PFSK-1 (cell line): Measurements from ENCODE around the gene PTCRA.

Source experiments
- FOXP2 ChIP-seq: optimal IDR thresholded peaks from 2 replicates; pipeline ENCODE3; 2011; ENCODE audit warnings: borderline replicate concordance, control low read depth, inconsistent platforms; ENCODE audit not compliant: insufficient read depth; ENCODE audit errors: extremely low read length, extremely low read depth
- POLR2AphosphoS5 ChIP-seq: IDR thresholded peaks from 2 replicates; pipeline ENCODE4 v1.6.1; 2012; ENCODE audit warnings: low read depth, mild to moderate bottlenecking, control low read depth, low read length, moderate library complexity
- SIN3A ChIP-seq: IDR thresholded peaks from 2 replicates; pipeline ENCODE4 v1.6.1; 2012; ENCODE audit warnings: mild to moderate bottlenecking, low read length, moderate library complexity, borderline replicate concordance; ENCODE audit not compliant: insufficient read depth
- TAF1 ChIP-seq: IDR thresholded peaks from 2 replicates; pipeline ENCODE4 v1.6.1; 2012; ENCODE audit warnings: low read length, control low read depth, borderline replicate concordance; ENCODE audit not compliant: insufficient read depth
- TF ChIP-seq, protein P1 (sequence below), 2 experiments: IDR thresholded peaks; 2 replicates each; pipeline versions ENCODE4 v1.6.1 to v1.8.0; 2011 to 2012; ENCODE audit warnings: low read depth in 2 of 2, low read length in 2 of 2, control low read depth in 1 of 2, inconsistent platforms in 1 of 2, mild to moderate bottlenecking in 1 of 2, moderate library complexity in 1 of 2; ENCODE audit not compliant: insufficient read depth in 1 of 2

Gene PTCRA

GRCh38 chr6:42928986-42929820 is 13.3 kb downstream of the PTCRA start, which contains the start of gene CNPY3:
TSS of gene CNPY3 (plus strand) at chr6:42929480. CDS start at chr6:42929571, 91 bp downstream.
- TF ChIP-seq, protein P1, sequence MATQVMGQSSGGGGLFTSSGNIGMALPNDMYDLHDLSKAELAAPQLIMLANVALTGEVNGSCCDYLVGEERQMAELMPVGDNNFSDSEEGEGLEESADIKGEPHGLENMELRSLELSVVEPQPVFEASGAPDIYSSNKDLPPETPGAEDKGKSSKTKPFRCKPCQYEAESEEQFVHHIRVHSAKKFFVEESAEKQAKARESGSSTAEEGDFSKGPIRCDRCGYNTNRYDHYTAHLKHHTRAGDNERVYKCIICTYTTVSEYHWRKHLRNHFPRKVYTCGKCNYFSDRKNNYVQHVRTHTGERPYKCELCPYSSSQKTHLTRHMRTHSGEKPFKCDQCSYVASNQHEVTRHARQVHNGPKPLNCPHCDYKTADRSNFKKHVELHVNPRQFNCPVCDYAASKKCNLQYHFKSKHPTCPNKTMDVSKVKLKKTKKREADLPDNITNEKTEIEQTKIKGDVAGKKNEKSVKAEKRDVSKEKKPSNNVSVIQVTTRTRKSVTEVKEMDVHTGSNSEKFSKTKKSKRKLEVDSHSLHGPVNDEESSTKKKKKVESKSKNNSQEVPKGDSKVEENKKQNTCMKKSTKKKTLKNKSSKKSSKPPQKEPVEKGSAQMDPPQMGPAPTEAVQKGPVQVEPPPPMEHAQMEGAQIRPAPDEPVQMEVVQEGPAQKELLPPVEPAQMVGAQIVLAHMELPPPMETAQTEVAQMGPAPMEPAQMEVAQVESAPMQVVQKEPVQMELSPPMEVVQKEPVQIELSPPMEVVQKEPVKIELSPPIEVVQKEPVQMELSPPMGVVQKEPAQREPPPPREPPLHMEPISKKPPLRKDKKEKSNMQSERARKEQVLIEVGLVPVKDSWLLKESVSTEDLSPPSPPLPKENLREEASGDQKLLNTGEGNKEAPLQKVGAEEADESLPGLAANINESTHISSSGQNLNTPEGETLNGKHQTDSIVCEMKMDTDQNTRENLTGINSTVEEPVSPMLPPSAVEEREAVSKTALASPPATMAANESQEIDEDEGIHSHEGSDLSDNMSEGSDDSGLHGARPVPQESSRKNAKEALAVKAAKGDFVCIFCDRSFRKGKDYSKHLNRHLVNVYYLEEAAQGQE (IDR thresholded peaks at IDR 0.05; ENCODE audit: insufficient read depth in 1 of 2, low read depth in 2 of 2, low read length in 2 of 2) = no peak
- peak; percentile 74 for TF ChIP-seq POLR2AphosphoS5
- peak; percentile 68; the same call in 1 of the 2 replicates for TF ChIP-seq SIN3A
- TF ChIP-seq FOXP2 = peak; percentile 75

DNA sequence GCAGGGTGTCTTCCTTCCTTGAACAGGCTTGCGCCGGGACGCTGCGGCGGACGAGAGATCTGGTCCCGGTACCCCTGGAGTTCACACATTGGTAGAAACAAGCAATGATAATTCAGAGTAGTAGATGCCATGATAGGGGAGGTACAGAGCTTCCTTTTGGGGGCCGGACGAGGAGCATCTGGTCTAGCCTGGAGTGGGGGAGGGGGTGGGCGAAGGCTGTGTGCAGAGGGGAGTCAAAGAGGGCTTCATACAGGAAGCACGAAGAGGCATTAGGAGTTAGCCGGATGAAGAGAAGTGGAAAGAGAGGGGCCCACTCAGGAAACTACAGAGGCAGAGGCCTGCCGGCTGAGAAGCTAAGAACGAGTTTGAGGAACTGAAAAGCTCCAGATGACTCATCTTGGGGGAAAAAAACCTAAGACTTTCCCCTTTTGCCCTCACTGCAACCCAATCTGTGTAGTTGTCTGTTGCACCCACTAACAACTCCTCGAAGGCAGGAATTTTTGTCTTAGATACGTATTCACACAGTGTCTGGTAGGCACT is 14.0 kb downstream of the PTCRA start:
- TF ChIP-seq TAF1 = 0 out of 2 replicates have a peak, but pooled peaks have one; percentile 74
- TF ChIP-seq FOXP2 = peak; percentile 8
- TF ChIP-seq, protein P1 (IDR thresholded peaks at IDR 0.05; ENCODE audit: insufficient read depth in 1 of 2, low read depth in 2 of 2, low read length in 2 of 2) = no peak

DNA sequence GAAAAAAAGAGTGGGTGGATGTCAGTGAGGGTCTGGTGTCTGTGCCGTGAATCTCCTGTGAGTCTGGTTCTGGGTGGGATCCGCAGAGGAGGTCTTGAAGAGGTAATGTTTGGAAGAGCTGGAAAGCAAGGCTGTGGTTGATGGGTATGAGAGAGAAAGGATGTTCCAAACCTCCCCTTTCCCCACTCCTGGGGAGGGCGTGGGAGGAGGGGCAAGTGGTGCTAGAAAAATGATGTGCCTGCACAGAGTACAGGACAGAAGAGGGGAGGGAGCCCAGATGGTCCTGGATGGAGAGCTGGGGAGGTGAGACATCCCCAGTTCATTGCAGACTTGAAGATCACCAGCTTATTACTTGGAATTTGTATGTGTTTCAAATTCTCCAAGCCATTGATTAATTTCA is 16.6 kb downstream of the PTCRA start:
- TF ChIP-seq FOXP2 (no peak), POLR2AphosphoS5 (no peak), TAF1 (no peak), SIN3A (no peak)
- TF ChIP-seq, protein P1 (IDR thresholded peaks at IDR 0.05; ENCODE audit: insufficient read depth in 1 of 2, low read depth in 2 of 2, low read length in 2 of 2) = no peak

- no peak for TF ChIP-seq TAF1
- no peak for TF ChIP-seq FOXP2
- no peak for TF ChIP-seq POLR2AphosphoS5
- TF ChIP-seq, protein P1 (IDR thresholded peaks at IDR 0.05; ENCODE audit: insufficient read depth in 1 of 2, low read depth in 2 of 2, low read length in 2 of 2) = no peak
- no peak for TF ChIP-seq SIN3A
These were observed 17.4 kb downstream of the PTCRA start for GRCh38 chr6:42933205-42933604.
